Activated CD8-positive, alpha-beta memory T cell treated with anti-CD3 and anti-CD28 coated beads, Interleukin-2, amount 50 U/mL, for 24 hours (primary cell): ENCODE results near the gene TIGD1.
"Not testable (repeated sequence)": the region's sequence is repeated elsewhere in the genome, so short reads cannot be mapped to it uniquely, and the experiment has no call there.

Experiments
- DNase-seq: peaks from one replicate; pipeline ENCODE4 v3.0.0-alpha.2; 2020; ENCODE audit errors: extremely low read depth

TIGD1 gene

GRCh38 chr2:232539298-232540231 is 10.8 kb downstream of the TIGD1 start, which contains the start of gene CHRNG:
CHRNG (plus strand) TSS chr2:232539692; CDS start chr2:232539748, 56 bp downstream.
- no peak for DNase-seq

GRCh38 chr2:232538671-232539070 is 11.7 kb downstream of the TIGD1 start:
- DNase-seq, result no peak

- DNase-seq, result no peak
These were observed 12.9 kb downstream of the TIGD1 start for GRCh38 chr2:232537499-232537898.

GRCh38 chr2:232537079-232537478 is 13.3 kb downstream of the TIGD1 start:
- no peak for DNase-seq

GRCh38 chr2:232535761-232536530 is 14.4 kb downstream of the TIGD1 start:
- no peak for DNase-seq

- DNase-seq, result no peak
These were observed 15.3 kb downstream of the TIGD1 start for GRCh38 chr2:232534940-232535651.

- no peak for DNase-seq
These were observed 16.2 kb downstream of the TIGD1 start for GRCh38 chr2:232533944-232534710.

GRCh38 chr2:232532821-232533220 is 17.5 kb downstream of the TIGD1 start:
- DNase-seq, result not testable (repeated sequence)

- no peak for DNase-seq
These were observed 17.9 kb downstream of the TIGD1 start for GRCh38 chr2:232532419-232532818.

- DNase-seq, result no peak
These were observed 19.6 kb downstream of the TIGD1 start for GRCh38 chr2:232530626-232531260.

- DNase-seq, result no peak
These were observed 20.4 kb downstream of the TIGD1 start for GRCh38 chr2:232529806-232530547.

- no peak for DNase-seq
These were observed 21.5 kb downstream of the TIGD1 start for GRCh38 chr2:232528746-232529460.

GRCh38 chr2:232527905-232528470 is 22.4 kb downstream of the TIGD1 start:
- no peak for DNase-seq

GRCh38 chr2:232526372-232526941 is 23.9 kb downstream of the TIGD1 start:
- no peak for DNase-seq

GRCh38 chr2:232525791-232526371 is 24.5 kb downstream of the TIGD1 start, which contains the start of gene CHRND:
CHRND (plus strand) TSS chr2:232526160; CDS start chr2:232526216, 56 bp downstream.
- DNase-seq, result no peak

GRCh38 chr2:232525199-232525598 is 25.2 kb downstream of the TIGD1 start:
- no peak for DNase-seq

GRCh38 chr2:232524771-232525170 is 25.6 kb downstream of the TIGD1 start:
- DNase-seq, result no peak
